CD4-positive, alpha-beta T cell treated with Interleukin-15 for 4 hours (primary cell): ENCODE data around the gene CDH2.

Experiments
- DNase-seq: peaks from one replicate; pipeline ENCODE4 v3.0.0-alpha.2; 2020; ENCODE audit warnings: low spot score

Gene CDH2

DNA sequence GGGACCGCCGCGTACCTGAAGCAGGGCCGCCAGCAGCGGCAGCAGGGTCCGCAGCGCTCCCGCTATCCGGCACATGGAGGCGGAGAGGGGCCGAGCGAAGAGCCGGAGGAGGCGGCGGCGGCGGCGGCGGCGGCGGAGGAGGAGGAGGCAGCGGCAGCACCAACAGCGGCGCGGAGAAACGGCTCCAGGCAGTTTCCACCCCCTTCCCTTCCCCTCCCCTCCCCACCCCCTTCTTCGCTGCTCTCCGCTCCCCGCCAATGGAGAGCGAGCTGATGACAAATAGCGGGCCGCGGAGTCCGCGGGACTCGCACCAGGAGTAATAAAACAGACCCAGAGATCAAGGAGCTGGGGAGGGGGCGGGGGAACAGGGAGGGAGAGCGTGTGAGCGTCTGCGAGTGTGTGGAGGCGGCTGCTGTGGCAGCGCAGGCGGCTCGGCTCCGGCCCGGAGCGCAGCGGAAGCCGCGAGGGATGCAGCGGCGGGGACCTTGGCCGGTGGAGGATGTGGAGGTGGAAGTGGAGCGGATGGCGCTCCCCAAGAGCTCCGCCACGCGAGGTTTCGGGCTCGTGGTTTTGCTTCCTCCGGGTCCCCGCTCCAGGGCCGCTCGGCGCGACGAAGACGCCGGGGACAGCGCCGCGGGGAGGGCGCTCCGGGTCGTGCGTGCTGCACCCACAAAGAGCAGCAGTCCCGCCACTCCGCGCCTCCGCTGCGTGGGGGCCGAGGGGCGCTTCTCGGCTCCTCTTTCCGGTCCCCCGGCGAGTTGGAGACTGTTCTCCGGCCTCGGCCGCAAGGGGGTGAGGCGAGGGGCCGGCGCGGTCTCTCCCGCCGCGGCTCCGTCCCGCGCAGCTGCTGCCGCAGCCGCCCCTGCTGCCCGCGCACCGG is at the start of gene CDH2:
Gene CDH2 (minus strand): TSS at position 183 of the 880 bp plus-strand sequence. CDS start 108 bp downstream, at position 75.
- DNase-seq = no peak

DNA sequence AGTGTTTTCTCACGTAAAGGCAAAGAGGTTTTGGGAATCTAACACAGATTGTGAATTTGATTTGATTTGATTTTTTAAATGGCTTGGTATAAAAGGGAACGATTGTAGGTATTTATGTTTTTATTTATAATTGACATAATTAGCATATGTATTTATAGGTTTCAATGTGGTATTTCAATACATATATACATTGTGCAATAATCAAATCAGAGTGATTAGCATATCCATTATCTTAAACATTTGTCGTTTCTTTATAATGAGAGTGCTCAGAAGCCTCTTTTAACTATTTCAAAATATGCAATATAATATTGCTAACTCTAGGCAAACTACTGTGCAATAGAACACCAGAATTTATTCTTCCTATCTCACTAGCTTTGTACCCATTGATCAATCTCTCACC is 35.1 kb upstream of the CDH2 start:
- no peak for DNase-seq

DNA sequence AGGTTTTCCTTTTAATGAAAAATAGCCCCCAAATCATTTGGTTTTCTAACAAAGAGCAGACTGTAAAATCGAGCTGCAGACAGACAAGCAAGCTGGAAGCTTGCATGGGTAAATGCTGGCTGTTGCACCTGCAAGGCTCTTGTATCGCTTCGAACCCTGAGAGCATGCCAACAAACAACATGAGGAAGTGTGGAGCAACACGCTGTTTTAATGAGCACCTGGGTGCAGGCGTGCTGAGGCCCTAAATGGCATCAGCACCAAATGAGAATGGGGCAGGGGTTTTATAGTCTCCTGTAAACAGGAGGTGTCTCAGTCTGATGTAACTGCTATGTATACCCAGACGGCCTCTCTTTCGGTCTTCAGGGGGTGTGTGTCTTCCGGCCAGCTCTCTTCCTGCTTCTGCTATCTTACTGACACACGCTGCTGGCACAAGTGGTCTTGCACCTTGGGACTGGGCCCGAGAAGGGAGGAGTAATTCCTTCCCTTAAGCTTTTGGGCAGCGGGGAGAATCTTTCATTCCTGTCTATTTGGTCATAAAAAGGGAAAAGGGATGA is 31.9 kb upstream of the CDH2 start:
- DNase-seq = no peak

DNA sequence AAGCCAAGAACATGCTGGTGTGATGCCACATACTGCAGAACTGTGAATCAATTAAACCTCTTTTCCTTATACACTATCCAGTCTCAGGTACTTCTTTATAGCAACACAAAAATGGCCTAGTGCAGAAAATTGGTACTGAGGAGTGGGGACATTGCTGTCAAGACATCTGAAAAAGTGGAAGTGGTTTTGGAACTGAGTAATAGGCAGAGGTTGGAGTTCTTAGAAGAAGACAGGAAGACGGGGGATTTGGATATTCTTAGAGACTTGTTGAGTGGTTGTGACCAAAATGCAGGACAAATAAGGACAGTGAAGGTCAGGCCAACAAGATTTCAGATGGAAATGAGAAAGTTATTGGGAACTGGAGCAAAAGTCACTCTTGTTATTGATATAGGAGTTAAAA is 31.3 kb upstream of the CDH2 start:
- no peak for DNase-seq

DNA sequence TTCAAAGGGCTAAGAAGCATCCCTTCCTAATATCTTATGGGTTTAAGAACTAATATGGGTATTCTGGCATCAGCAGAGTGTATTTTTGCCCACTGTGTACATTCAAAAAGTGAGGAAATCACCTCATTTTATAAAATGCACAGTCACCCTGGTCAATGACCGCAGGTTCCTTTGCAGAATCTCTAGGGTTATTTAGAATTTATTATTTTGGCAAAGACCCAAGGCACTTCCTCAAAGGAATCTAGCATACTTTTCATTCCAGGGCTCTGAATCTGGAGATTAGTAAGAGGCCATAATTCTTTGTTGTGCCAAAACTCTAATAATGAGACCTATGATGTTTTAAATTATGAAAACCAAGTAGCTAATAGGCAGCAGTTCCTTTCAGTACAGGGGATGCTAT is 27.2 kb upstream of the CDH2 start:
- DNase-seq = no peak

DNA sequence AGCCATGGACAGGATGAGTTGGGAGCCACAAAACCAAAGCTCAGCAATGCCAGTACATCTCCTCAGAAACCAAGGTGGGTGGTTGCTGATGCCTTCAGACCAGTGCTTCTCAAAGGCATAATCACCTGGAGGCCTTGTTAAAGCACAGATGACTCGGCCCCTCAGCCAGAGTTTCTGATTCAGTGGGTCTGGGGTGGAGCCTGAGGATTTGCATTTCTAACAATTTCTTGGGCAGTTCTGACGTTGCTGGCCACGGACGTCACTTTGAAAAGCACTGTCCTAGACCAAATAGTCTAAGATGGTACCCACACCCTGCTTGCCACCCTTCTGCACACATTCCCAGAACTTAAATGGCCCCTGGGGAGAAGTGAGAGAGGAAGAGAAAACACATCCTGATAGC is 24.1 kb upstream of the CDH2 start:
- no peak for DNase-seq

DNA sequence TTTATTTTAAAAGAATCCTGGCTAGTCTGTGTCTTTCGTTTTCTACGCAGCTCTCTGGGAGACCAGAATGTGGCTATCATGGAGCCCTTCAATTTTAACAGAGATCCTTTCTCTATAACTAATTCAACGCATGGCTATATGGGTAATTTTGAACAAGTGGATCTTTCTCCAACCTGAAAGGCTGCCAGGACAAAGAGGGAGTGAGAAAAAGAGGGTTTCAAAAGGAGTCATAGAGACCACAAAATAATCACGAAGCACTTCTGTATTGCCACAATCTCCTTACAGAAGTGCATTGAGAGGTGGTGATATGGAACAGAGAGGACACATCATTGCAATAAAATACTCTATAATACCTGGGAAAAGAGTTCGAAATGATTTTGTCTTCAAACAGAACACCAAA is 21.7 kb upstream of the CDH2 start:
- DNase-seq = no peak

DNA sequence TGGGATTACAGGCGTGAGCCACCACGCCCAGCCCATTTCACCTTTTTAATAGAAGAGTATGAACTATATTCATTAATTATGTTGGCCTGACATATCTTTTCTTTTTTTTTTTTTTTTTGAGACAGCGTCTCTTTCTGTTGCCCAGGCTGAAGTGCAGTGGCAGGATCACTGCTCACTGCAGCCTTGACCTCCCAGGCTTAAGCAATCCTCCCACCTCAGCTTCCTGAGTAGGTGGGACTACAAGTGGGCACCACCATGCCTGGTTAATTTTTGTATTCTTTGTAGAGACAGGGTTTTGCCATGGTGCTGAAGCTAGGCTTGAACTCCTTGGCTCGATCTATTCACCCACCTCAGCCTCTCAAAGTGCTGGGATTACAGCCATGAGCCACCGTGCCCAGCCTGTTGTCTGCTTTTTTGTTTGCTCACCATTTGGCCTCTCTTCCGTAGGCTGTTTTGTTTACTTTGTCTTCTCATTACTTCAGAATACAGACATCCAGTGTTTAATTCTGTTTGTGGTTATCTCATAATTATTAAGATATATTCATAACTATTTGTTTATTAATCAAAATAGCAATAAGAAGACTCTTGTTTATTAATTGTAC is 16.3 kb upstream of the CDH2 start:
- DNase-seq = no peak

DNA sequence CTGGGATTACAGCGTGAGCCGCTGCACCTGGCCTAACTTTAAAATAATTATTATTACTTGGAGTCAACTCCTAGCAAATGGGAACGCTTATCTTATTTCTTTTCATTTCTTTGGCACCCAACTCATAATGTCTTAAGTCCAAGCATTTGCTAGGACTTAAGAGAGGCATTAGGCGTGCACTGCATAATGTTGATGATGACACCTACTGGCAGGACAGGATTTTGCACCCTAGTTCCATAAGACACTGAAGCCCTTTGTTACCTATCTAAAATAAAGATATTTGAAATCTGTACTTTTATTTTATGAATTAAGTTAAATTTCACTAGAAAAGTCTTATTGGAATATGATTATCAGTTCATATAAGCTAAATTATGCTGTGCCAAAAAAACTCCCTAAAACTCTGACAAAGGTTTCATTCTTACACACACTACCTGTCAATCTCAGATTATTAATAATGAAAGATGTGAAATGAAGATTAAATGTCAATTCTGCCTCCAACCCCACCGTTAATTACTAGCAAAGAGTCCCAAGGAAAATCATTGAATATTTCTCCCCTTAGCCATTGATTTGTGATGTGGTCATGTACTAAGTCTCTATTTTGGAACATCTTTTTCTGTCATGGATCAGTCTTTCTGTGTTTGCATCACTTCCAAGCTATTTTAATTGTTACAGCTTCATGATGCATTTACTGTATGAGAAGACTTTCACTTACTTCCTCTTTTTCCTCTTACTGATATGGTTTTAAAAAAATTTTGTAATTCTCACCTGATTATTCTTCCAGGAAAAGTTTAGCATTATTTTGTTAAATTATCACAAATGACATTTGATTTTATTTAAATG is 12.7 kb upstream of the CDH2 start:
- DNase-seq = no peak

DNA sequence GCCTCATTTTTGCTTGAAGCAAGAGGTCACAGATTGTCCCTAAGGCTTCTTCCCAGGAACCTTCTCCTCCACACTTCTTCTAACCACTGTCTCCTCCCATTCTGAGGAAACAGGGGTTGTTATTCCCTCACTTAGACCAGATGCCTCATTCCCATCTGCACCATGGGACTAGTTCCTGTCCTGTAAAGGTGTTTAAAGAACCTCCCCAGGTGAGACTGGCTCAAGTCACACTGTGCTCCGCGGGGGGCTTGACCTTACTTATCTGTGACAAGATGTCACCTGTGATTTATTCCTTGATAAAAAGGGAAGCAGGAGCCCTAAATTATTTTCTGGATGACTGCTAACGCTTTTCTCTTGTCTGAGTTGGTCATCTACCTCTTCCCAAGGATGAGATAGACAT is 8.2 kb upstream of the CDH2 start:
- no peak for DNase-seq

DNA sequence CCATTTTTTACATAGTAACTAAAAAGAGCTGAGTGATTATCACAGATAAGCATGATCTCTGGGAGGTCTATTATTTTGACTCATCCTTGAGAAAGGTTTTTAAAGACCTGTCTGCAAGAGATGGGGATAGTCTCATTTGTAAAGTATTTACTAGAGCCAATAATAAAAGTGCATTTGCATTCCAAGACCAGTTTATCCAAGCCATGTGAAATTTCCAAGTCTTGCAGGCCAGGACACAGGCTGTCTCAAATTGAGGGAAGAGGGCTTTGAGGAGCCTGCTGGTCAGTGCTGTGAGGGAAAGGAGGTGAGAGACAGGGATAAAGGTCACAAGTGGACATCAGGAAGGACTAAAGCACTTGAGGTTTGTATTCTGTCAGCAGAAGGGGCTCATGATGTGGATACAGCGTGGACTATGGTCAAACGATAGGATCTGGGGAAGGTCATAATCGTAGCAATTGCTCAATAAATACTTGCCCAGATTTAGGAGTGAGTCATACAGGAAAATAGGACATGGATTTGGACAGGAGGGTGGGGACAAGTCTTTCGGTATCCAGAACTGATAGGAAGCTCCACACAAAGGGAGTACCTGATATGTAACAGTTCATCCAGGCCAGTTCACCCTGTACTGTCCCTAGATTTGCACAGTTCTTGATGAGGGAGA is 6.6 kb upstream of the CDH2 start:
- DNase-seq = no peak

DNA sequence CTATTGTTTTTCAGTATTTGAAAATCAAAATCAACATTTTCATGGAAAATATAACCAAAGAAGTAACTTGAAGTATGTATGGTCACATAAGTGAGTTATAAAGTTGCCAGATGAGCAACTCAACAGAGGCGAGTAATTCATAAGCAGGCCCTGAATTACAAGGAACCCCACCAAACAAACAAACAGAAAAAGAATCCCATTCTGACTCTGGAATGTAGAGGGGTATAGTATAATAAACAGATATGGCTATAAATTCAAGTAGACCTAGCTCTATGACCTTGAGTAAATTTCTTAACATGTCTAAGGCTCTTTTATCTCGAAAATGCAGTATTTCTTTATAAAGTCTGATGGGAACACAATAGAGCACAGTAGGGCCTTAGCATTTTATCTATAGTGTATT is 4.7 kb upstream of the CDH2 start:
- no peak for DNase-seq

DNA sequence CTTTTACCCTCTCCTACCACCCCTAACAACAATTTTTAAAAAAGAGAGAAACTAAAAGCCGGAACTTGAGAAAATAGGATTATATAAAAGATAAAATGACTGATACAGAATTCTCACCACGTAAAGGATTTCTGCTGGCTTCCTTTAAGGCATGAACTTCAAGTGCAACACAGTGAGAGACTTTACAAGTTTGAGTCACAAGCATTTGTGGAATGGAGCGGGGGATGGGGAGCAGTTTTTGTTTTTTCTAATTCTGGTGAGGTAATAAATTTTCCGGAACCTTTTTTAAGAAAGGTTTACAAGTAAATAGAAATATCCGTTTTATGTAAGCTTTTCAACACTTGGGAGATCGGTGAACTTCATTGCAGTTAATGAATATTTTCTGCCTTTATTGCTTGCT is 1.8 kb upstream of the CDH2 start:
- no peak for DNase-seq

DNA sequence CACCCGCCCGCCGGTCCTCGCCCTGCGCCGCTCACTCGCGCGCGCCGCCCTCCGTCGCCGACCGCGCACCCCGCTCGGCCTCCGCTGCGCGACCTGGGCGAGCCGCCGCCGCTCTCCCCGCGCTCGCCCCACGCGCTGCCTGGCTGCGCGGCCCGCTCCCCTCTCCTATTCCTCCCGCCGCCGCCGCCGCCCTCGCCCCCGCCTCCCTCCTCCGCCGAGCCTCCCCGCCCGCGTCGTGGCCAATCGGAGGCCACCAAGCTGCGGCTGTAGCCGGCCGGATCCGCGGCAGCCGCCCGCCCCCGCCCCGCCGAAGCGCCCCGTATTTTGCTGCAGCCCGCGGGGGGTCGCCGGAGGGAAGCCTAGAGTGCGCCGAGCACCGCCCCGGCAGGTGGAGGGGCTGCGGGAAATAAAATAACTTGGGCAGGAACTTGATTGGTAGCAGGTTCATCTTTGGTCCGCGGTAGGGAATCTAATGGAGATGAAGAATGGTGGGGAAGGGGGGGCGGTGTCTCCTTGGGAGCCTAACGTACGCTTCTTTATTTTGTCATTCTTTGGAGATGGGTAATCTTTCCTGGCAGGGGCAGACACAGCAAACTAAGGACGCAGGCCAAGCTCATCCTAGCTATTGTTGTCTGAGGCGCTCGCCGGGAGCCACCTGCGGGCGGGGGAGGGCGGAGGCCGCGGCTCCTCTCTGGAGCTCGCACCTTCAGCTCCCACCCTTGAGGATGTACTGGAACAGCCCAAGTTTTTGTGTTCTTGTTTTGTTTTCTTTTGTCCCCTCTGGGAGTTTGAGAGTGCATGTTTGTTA is 1.1 kb upstream of the CDH2 start:
- DNase-seq = no peak

DNA sequence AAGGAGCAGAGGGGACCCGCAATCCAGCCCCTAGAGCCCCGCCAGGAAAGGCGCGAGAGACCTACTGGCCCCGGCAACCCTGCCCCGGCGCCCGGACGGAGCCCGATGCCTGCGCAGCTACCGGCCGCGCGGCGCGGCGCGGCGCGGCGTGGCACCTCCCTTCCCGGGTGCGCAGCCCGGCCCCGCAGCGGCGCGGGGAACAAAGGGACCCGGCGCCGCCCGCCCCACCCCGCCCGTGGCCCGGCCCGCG is 307 bp downstream of the CDH2 start:
- no peak for DNase-seq

DNA sequence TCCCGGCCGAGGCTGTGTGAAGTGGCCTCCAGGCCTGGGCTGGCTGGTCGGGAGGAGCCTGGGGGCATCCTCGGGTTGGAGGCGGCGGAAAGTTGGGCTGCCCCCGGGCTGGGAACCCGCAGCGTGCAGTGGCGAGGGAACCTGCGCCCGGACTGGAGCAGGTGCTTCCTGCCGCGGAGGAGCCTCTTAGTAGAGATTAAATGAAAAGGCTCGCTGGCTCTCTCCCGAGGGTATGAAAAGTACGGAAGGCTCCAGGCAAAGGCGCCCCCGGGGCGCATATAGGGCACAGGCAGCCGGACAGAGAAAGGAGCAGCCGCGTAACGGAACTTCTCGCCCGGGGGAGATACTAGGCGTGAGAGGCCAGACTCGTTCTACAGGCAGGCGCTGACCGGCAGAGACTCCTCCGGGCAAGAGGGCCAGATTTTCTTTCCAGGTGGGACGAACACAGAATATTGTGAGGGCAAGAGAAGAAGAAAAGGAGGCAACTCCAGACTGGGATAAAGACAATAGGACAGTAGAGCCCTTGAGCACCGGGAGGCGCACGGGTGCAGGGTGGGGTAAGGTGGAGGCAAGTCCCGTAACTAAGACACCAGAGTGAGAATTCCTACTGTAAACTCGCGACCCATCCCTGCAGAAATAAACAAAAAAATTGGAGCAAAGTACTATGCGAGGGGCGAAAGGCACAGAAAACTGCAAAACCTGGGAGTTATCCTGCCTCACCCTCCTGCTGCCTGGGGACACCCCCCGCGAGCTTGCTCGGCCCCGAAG is 816 bp downstream of the CDH2 start:
- no peak for DNase-seq

DNA sequence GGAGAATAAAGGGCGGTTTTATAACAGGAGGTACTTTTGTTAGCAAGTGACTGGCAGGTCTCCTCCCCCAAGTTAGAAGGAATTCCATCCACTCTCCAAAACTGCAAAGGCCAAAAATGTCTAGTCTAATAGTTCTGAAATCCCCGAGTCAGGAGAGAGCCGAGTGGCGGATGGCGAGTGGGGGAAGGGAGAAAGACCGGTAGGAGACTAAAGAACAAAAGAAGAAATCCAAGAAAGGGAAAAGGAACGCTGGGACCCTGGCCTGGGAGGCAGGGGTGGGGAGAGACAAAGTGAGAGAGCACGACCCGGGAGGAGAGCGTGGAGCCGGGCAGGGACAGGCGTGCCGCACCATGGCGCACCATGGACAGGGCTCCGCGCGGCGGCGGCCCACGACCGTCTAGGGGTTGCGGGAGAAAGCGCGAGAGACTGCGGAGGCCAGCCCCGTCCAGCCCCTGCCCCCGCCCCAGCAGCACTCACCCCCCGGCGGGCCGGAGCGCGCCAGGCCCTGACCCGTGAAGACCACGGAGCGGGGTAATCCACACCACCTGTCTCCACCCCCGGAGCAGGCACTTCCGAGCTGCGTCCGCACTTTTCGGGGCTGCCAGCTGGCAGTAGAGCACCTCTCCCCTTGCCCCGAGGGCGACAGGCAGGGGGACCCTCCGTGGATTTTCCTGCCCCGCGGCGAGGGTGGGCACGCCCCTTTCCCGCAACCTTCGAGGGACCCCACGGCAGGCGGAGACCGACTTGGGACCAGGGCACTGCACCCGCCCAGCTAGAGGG is 1.6 kb downstream of the CDH2 start:
- no peak for DNase-seq

DNA sequence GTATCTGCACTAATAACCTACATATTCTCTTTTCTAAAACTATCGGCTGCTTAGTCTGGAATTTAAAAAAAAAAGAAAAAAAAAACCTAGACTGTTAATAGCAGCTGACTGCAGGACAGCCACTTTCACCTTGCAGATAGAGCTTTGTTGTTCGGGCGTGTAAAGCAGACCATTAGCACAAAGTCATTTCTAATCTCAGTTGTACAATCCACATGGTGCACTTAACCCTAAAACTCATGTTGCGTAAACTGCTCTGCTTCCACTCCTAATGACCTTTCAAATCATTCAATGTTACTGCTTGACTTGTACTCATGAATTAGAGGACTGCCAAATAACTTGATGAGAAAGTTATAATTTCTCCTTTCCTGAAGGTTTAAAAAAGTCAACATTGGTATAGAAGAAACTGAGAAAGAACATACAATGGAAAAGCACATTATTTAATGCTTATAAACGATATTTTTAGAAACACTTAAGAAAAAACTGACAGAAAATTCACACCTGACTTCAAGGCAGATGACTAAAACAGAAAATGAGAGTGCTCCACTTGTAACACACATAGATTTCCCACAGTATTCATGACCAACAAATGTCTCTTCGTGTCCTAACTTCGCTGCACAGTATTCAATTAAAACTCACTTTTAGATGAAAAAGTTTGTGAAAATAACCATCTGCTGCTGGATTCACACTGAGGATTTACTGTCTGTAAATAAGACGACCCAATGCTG is 2.6 kb downstream of the CDH2 start:
- DNase-seq = no peak

DNA sequence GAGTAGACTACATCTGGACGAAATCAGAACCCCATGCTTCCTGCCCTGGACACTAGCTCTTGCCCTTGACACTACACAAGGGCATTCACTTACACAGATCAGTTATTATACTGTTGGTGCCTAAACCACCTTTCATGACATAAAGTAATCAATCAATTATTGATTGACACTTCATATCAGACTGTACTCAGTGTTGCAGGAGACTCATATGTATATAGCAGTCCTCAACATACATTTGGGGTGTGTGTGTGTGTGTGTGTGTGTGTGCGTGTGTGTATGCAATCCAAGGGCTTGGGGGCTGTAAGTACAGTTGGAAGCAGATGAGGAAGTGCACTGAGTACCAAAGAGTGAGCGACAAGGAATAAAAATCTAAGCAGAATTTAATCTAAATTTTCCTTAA is 5.1 kb downstream of the CDH2 start:
- no peak for DNase-seq
